NOMO-1 treated with DMSO at 0.1 percent for 48 hours (cell line): ENCODE data around the gene DLG2.
"Not testable (repeated sequence)": the region's sequence is repeated elsewhere in the genome, so short reads cannot be mapped to it uniquely, and the experiment has no call there.

Experiments
- DNase-seq: peaks from one replicate; lab custom pipeline; 2025; ENCODE audit not compliant: unreplicated experiment; lab: John Stamatoyannopoulos, UW

The DLG2 gene

GRCh38 chr11:83773950-83774880 lies 1852.9 kb downstream of the DLG2 start:
- no peak for DNase-seq

GRCh38 chr11:83768489-83768888 lies 1858.7 kb downstream of the DLG2 start:
- no peak for DNase-seq

- no peak for DNase-seq
These were observed 1860.2 kb downstream of the DLG2 start for GRCh38 chr11:83766932-83767331.

- no peak for DNase-seq
These were observed 1862.5 kb downstream of the DLG2 start for GRCh38 chr11:83764643-83765042.

GRCh38 chr11:83760932-83761331 lies 1866.2 kb downstream of the DLG2 start:
- no peak for DNase-seq

- no peak for DNase-seq
These were observed 1868.0 kb downstream of the DLG2 start for GRCh38 chr11:83759148-83759547.

- DNase-seq: no peak
These were observed 1876.1 kb downstream of the DLG2 start for GRCh38 chr11:83751041-83751440.

GRCh38 chr11:83746921-83747585 lies 1880.1 kb downstream of the DLG2 start:
- no peak for DNase-seq

GRCh38 chr11:83744620-83745192 lies 1882.4 kb downstream of the DLG2 start:
- DNase-seq: no peak

- DNase-seq: no peak
These were observed 1890.5 kb downstream of the DLG2 start for GRCh38 chr11:83736684-83737083.

GRCh38 chr11:83734120-83734519 lies 1893.0 kb downstream of the DLG2 start:
- DNase-seq: no peak

GRCh38 chr11:83731288-83731687 lies 1895.9 kb downstream of the DLG2 start:
- not testable (repeated sequence) for DNase-seq

- DNase-seq: no peak
These were observed 1898.9 kb downstream of the DLG2 start for GRCh38 chr11:83728281-83728680.

- DNase-seq: no peak
These were observed 1899.9 kb downstream of the DLG2 start for GRCh38 chr11:83727251-83727650.

- DNase-seq: no peak
These were observed 1900.8 kb downstream of the DLG2 start for GRCh38 chr11:83726316-83726715.

GRCh38 chr11:83725728-83726127 lies 1901.4 kb downstream of the DLG2 start:
- no peak for DNase-seq

GRCh38 chr11:83725269-83725560 lies 1901.9 kb downstream of the DLG2 start:
- no peak for DNase-seq

GRCh38 chr11:83723999-83724398 lies 1903.1 kb downstream of the DLG2 start:
- DNase-seq: peak; percentile 59

GRCh38 chr11:83722392-83723119 lies 1904.6 kb downstream of the DLG2 start:
- DNase-seq: no peak

GRCh38 chr11:83721263-83721662 lies 1905.9 kb downstream of the DLG2 start:
- no peak for DNase-seq

GRCh38 chr11:83720675-83721074 lies 1906.5 kb downstream of the DLG2 start:
- DNase-seq: no peak
